Measurements from ENCODE around the gene RWDD1.
A peak's percentile ranks its signal among the peaks of the same experiment; 100 is the strongest.

Gene RWDD1

DNA sequence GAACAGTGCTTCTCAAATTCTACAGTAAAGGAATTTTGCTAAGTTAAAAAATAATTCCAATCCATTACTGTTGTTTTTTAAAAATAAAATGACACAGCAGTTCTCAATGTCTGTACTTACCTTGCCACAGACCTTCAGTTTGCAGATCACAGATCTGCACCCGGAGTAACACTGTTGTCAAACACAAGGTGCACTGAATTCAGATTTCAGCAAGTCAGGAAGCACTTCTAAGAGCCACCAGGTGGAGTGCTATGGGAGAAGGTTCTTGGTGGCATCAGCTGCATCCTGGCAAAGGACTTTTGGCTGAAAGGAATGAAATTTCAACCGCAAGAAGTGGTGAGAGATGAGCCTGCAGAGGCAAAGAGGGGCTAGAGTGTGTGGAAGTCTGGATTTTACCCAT is 62.4 kb downstream of the RWDD1 start:
- Histone ChIP-seq H3K36me3 (ENCODE audit: insufficient read depth) (no peaks in the 10 kb centered on the region), H4K20me1 (ENCODE audit: insufficient read depth) (no peaks in the 10 kb centered on the region), H3K4me3 (IDR thresholded peaks at IDR 0.05; ENCODE audit: insufficient read depth, low read depth, low read length) (no peak overlapping the region), H3K79me2 (ENCODE audit: insufficient read depth, low read depth) (no peaks in the 10 kb centered on the region), H3K4me1 (ENCODE audit: low read depth, poor library complexity, severe bottlenecking) (peaks cover 6% of the 10 kb centered on the region), H2AFZ (ENCODE audit: low read depth) (no peak overlapping the region), H3K27me3 (ENCODE audit: insufficient read depth, low read depth) (no peaks in the 10 kb centered on the region), H3K4me2 (no peak overlapping the region), H3K9ac (no peak overlapping the region), H3K27ac (no peak overlapping the region)
- TF ChIP-seq, protein P1, sequence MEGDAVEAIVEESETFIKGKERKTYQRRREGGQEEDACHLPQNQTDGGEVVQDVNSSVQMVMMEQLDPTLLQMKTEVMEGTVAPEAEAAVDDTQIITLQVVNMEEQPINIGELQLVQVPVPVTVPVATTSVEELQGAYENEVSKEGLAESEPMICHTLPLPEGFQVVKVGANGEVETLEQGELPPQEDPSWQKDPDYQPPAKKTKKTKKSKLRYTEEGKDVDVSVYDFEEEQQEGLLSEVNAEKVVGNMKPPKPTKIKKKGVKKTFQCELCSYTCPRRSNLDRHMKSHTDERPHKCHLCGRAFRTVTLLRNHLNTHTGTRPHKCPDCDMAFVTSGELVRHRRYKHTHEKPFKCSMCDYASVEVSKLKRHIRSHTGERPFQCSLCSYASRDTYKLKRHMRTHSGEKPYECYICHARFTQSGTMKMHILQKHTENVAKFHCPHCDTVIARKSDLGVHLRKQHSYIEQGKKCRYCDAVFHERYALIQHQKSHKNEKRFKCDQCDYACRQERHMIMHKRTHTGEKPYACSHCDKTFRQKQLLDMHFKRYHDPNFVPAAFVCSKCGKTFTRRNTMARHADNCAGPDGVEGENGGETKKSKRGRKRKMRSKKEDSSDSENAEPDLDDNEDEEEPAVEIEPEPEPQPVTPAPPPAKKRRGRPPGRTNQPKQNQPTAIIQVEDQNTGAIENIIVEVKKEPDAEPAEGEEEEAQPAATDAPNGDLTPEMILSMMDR (conservative IDR thresholded peaks at IDR 0.05; ENCODE audit: low read depth, low read length): peak; percentile 36; the same call in 1 of the 2 replicates

Data from KMS-11 (cell line).